Measurements from ENCODE around the gene AGO3.

AGO3 gene

GRCh38 chr1:36084497-36085115, 153.7 kb downstream of the AGO3 start:
- peak; percentile 74 for DNase-seq

GRCh38 chr1:36085126-36085525, 154.2 kb downstream of the AGO3 start:
- DNase-seq = no peak

DNA sequence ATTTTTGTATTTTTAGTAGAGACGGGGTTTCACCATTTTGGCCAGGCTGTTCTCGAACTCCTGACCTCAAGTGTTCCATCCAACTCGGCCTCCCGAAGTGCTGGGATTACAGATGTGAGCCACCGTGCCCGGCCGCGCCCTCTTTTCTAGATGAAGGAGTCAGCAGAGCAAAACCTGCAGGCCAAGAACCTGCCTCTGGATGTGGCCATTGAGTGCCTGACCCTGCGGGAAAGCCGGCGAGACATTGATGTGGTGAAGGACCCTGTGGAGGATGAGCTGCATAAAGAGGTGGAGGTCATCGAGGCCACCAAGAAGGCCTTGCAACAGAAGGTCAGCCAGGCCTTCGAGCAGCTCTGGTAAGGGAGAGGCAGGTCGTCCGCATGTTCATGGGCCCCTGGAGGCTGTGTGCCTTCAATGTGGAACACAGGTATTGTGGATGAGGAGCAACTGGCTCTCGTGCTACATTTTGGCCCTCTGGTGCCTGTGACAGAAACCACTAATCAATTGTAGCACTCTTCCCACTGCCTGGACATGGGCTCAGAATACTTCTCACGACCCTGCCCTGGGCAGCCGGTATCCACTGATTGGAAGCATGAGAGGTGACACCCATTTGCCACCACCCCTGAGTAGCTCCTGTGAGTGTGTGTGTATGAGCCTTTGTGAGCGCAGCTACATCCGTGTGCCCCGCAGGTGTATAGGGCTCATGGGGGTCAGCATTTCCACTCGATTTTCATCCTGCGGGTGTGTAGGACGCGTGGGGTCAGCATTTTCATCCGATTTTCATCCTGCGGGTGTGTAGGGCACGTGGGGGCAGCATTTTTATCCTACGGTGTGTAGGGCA, 155.0 kb downstream of the AGO3 start:
- DNase-seq = no peak

DNA sequence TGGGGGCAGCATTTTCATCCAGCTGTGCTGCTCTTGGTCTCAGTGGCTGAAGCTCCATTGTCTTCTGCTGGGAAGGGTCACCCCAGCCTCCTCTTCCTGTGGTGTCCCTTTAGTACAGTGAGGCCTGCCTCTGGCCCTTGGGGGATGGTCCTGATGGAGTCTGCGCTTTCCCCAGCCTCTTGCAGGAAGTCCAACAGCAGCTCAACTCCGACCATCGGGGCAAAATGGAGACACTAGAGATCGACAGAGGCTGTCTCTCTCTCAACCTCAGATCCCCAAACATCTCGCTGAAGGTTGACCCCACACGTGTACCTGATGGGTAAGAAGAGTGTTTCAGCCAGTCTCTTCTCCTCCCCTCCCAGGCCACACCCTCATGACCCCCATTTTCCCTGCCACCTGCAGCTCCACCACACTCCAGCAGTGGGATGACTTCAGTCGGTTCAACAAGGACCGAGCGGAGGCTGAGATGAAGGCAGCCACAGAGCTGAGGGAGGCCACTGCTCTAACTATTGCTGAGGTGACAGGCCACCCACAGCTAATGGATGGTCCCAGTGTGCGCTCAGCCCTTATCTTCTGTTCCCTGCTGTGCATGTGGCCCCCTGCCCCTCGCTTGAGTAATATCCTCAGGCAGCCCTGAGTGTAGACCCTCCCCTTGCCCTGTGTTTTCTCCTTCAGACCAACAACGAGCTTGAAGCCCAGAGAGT, 155.8 kb downstream of the AGO3 start:
- no peak for DNase-seq

GRCh38 chr1:36087233-36088123, 156.6 kb downstream of the AGO3 start:
- no peak for DNase-seq

DNA sequence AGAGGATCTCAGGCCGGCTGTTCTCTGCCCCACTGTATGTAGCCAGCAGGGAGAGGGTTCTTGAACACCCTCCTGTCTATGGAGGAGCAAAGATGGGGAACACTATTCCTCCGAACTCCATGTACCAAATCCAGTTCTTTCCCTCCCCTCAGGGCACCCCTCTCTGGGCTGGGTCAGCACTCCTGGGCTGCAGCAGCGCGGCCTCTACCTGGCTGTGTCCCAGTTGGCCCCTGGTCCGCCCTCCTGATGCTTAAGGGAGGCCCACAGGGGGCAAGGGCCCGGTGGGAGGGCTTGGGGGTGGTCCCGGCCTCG, 157.3 kb downstream of the AGO3 start:
- DNase-seq = no peak

GRCh38 chr1:36088577-36089392, 157.9 kb downstream of the AGO3 start, which contains the start of gene ADPRS:
ADPRS (plus strand) TSS chr1:36088892; CDS start chr1:36088905, 13 bp downstream.
- peak; percentile 96 for DNase-seq

GRCh38 chr1:36089393-36090121, 158.7 kb downstream of the AGO3 start:
- DNase-seq = no peak

GRCh38 chr1:36091141-36091540, 160.2 kb downstream of the AGO3 start:
- DNase-seq = no peak

GRCh38 chr1:36091698-36092097, 160.8 kb downstream of the AGO3 start:
- DNase-seq = no peak

DNA sequence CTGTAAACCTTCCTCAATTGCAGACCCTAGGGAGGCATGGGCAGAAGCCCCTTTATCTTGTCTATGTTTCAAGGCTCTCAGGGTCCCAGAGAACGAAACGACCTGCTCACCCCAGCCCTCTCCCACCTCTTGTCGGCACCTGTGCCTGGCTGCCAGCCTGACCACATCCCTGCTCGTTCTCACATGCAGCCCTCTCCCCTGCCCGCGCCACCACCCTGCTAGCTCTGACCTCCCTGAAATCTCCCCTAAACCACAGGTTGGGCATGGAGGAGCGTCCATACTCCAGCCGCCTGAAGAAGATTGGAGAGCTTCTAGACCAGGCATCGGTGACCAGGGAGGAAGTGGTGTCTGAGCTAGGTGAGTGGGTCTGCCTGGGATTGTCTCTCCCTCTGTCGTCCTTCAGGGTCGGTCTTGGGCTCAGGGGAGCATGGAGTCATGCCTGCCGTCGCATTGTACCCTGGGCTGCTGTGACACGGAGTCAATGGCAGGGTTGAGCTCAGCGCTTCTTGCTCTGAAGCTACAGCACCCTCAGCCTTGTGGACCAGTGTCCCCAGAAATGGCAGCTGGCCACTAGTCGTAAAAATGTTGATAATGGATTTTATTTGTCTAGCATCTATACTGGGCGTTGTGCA, 161.4 kb downstream of the AGO3 start:
- DNase-seq = no peak

DNA sequence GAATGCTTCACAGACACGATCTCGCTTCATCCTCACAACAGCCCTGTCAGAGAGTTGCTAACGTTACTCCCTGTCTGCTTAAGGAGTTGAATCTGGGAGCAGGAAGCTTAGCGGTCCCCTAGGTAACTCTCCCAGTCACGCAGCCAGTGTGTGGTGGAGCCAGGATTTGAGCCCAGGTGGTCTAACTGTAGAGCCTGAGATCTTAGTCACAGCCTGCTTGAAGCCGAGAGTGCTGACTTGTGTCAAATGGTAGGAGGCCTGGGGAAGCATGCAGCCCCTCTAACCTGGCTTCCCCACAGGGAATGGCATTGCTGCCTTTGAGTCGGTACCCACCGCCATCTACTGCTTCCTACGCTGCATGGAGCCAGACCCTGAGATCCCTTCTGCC, 161.9 kb downstream of the AGO3 start:
- no peak for DNase-seq

DNA sequence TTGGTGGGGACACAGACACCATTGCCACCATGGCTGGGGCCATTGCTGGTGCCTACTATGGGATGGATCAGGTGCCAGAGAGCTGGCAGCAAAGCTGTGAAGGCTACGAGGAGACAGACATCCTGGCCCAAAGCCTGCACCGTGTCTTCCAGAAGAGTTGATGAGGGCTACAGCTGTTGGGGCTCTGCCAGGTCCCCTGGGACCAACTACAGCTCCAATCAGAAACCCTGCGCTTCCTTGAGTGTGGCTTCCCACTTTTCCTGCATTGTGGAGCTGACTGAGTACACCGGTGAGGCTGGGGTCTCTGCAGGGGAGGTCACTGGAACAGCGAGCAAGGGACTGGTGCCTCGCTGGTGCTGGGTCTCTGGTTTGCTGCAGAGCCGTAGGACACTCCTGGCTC, 162.3 kb downstream of the AGO3 start:
- no peak for DNase-seq

- no peak for DNase-seq
Observed at GRCh38 chr1:36093929-36094328, 163.0 kb downstream of the AGO3 start.

DNA sequence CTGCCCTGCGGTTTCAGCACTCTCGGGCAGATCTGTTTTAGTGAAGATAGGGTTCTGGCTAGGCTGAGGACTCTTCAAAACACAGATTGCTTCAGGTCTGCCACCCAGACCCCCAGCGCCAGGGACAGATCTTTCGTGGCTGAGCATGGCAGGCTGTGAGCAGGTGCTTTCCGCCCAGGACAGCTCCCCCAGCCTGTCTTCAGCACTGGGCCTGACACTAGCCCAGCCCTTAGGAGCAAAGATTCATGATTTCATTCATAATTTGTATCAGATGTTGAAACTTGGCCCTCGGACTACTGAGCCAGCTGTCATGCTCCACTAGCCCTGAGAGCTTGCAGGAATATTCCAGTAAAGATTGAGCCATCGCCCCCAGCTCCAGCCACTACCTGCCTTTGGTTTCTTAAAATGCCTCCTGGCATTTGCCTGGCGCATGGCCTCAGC, 163.7 kb downstream of the AGO3 start:
- DNase-seq = no peak

DNA sequence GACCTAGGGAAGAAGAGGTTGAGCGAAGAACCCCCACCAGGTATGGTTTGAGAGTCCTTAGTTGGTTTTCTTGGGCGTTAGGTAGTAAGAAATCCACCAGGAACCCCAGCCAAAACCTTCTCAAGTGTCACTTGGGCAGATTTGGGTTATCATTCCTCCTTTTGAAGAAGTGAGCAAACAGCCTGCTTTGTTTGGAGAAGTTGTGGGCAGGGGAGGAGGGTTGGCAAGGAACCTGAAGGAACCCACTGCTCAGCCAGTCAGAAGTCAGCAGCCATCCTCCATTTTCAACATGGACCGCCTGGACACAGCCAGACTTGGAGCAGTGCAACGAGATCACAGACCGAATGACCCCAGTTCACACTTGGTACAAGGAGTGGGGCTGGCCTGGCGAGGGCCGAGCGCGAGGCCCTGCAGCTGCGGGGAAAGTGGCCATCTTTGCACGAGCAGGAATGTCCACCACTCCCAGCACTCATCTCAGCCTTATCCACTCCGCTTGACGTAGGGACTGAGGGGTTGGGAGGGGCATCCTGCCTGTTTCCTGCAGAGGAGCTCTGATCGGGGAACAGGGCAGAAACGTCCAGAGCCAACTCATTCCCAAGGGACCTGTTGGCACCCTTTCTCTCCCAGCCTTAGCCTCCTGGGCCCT, 165.0 kb downstream of the AGO3 start:
- no peak for DNase-seq

DNA sequence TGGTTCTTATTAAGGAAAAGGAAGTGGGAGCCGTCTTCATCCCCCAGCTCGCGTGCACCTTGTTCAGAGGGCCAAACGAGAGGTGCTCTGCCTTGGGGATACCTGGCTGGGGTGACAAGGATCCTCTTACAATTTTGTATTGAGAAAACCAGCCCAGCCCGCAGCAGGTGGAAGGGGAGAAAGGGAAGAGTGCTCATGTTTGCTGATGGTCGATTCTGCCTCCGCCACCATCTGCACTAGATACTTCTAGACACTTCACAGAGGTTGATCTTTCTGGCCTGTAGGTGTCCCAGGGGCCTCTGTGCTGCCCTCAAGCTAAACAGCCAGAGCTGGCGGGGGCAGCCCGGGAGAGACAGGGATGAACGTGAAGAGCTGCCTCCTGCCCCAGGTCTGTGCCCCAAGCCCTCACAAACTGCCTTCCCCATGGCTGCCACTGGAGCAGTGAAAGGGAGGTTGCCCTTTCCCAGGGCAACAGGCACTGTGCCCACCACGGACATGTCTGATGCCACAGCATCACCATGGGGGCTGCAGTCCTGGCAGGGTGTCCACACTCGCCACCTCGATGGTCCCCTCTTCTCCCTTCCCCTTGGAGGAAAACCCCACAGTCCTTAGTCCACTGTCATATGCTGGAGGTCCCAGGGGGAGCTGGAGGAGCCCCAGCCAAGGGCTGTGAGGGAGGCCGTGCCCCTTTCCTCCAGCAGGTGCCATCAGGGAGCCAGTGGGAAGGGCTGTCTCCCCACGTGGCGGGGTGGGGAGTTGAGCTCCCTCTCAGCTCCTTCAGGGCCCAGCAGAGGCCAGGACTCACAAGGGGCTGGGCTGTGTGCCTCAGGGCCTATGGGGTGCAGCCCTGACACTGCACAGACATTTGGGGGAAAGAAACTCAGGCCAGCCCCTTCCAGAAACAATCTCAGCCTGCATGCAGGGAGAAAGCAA, 165.9 kb downstream of the AGO3 start:
- DNase-seq = no peak

DNA sequence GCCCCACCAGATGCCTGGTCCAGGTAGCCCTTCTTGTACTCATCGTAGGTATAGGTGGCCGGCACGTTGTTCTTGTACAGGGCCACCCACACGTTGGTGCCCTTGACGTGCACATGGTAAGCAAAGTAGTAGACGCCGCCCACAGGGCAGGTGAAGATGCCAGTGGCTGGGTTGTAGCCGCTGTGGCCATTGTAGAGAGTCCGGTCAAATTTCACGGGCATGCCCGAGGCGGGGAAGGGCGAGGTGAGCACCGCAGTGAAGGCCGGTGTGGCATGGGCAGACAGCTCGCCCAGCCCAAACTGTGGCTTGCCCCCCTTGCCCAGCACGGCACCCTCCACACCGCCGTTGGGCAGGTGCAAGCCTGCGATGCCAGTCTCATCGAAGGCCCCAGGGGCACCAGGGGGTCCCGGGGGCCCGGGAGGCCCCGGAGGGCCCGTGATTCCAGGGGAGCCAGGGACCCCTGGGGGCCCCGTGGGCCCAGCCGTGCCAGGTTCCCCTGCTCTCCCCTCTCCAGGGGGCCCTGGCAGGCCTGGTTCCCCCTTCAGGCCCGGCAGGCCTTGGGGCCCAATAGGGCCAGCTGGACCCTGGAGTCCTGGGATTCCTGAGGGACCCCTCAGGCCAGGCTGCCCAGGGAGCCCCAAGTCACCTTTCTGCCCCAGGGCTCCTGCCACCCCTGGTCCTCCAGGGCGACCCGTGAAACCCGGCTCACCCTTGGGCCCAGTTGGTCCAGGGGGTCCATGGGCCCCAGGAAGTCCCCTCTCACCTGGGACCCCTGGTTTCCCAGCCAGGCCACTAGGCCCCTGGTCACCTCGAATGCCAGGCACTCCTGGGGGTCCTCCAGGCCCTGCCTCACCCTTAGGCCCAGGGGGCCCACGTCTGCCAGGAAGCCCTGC, 167.0 kb downstream of the AGO3 start:
- no peak for DNase-seq
